LNCAP (cell line): ENCODE results near the gene GGTLC1.

Experiments
- CTCF ChIP-seq: fragments of 450-650 bp; IDR thresholded peaks from 2 replicates; pipeline ENCODE4 v1.5.1; 2017; ENCODE audit warnings: mild to moderate bottlenecking

The GGTLC1 gene

GRCh38 chr20:23937303-23938117, 51.1 kb downstream of the GGTLC1 start:
- TF ChIP-seq CTCF, result peak; percentile 77
